GM18867 (cell line): Measurements from ENCODE around the gene MS4A1.
"Not testable (repeated sequence)": the region's sequence is repeated elsewhere in the genome, so short reads cannot be mapped to it uniquely, and the experiment has no call there.

Experiments used
- ATAC-seq: cut with Tn5 transposase; IDR thresholded peaks from one replicate; pipeline ENCODE4 v1.9.1; 2021; ENCODE audit warnings: mild to moderate bottlenecking, moderate library complexity; ENCODE audit not compliant: unreplicated experiment

The MS4A1 gene

DNA sequence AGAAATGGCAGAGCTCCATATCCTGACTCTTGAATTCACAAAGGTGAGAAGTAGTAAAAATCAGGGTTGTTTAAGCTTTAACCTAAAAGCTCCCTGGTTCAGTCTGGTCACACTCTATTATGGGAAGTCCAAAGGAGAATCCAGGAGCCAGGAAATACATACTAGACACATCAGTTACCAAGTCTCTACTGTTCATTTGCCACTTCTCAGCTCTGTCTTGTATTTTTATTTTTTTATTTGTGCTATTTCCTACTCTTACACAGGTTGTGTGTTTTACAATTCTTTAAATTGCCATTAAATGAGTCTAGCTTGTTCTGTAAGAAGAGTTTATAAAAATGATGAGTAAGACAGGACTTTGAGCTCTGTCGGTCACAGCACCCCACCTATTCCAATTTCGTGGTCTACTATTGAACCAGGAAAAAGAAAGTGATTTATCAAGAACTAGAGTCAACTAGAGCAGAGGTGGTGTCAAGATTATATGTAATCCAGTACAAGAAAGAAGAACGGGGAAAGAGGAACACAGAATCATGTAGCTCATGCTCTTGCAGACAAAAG is 46.7 kb downstream of the MS4A1 start:
- no peak for ATAC-seq

DNA sequence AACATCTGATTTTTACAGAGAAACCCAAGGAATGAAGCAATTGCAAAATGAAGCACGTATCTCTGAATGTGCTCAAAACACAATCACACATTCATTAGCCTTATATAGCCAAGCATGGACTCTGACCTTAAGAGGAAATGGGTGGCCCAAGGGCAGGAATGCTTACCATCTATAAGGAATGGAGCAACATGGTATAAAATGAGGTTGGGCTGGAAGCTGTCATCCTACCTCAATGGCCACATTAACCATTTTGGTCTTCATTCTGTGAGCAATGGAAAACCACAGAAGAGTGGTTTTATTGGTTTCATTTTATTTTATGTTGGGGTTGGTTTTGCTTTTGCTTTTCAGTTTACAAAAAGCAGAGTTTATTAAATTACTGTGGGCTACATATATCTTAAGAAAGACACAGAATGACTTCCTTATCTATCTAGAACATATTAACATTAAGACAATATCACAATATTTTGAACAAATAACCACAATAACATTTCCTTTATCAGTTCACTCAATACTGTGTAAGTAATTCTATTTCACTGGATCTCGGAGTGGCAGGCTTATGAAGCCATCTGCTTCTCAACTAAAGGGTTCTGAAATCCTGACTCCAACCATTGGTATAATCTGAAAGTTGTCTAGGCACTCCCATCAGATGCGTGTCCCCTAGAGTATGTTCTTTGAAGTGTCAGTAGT is 48.7 kb downstream of the MS4A1 start:
- ATAC-seq = peak; percentile 52

DNA sequence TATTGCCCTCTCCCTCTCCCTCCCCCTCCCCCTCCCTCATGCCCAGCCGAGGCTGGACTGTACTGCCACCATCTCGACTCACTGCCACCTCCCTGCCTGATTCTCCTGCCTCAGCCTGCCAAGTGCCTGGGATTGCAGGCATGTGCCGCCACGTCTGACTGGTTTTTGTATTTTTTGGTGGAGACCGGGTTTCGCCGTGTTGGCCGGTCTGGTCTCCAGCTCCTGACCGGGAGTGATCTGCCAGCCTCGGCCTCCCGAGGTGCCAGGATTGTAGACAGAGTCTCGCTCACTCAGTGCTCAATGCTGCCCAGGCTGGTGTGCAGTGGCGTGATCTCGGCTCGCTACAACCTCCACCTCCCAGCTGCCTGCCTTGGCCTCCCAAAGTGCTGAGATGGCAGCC is 54.0 kb downstream of the MS4A1 start:
- ATAC-seq = not testable (repeated sequence)

DNA sequence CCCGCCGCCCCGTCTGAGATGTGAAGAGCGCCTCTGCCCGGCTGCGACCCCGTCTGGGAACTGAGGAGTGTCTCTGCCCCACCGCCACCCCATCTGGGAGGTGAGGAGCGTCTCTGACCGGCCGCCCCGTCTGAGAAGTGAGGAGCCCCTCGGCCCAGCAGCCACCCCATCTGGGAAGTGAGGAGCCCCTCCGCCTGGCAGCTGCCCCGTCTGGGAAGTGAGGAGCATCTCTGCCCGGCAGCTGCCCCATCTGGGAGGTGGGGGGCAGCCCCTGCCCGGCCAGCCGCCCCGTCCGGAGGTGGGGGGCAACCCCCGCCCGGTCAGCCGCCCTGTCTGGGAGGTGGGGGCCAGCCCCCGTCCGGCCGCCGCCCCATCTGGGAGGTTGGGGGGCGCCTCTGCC is 54.6 kb downstream of the MS4A1 start:
- not testable (repeated sequence) for ATAC-seq

DNA sequence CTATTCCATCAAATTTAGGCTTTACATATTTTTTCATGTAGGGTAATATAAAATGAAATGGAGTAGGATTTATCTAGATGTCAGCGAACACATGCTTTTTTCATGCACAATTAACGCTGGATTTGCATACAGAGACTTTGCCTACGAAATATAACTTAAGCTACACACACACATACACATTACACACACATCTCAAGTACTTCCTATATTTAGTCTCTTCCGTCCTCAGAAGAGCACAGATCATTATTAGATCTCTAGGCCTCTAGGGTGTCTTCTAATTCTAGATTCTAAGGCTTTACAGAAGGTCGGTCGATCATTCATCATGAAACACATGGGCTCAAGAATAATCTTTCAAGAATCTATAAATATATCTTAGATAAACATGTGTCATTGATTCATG is 55.7 kb downstream of the MS4A1 start:
- no peak for ATAC-seq

DNA sequence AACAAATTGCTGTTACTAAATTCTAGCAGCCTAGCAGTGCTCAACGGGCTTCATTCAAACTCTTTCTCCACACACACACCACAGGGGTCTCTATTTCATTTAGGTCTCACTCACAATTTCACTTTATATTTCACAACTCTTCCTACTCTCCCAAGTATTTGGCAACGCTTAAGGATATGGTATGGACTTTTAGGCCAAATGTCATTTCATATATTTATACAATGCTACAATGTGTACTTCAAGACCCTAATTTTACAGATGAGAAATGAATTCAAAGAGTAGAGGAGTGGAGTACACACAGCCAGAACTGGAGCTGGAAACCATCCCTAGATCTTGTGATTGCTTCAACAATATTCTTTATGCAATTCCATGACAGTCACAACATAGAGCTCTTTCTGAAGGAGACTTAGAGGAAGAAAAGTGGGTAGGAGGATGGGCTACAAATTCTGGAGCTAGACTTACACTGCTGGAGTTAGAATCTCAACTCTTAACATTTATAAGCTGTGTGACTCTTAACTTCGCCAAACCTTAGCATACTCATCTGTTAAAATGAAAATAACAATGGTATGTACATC is 57.1 kb downstream of the MS4A1 start:
- ATAC-seq = no peak

DNA sequence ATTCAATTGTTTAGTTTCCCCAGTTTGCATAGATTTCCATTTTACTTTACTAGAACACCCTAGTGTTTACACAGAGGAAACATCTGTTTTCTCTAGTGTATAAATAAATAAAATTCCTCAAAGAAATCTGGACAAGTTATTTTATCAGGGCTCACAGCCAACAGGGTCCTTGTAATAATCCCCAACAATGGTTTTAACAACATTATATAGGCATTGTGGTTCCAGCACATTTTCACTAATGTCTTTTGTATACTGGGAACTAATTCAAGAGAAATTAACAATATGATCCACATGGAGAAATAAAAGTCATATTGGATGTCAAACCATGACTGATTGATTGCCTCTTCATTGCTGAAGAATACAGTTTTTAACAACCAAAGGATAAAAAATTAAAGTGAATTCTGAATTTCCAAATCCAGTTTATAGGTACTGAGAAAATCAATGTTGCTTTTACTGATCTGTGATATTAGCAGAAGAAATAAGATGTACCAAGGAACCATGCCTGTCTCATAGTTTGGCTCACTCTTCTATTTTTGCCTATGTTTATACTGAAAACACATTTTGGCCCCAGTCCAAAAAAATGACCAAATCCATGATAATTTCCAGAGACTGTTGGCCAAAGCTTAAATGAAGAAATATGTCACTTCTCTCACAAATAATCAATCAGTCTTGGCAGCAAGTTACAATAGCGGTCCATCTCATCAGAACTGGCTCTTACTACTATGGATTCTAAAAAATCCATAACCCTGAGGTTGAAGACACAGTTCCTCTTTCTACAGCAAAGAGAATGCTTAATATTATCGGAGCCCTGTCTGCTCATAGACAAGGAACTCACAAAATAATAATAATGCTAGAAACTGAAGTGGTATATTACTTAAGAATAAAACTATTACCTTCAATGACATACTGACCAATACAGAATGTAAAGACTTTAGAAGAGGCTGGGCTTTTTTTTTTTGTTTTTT is 58.1 kb downstream of the MS4A1 start:
- no peak for ATAC-seq

DNA sequence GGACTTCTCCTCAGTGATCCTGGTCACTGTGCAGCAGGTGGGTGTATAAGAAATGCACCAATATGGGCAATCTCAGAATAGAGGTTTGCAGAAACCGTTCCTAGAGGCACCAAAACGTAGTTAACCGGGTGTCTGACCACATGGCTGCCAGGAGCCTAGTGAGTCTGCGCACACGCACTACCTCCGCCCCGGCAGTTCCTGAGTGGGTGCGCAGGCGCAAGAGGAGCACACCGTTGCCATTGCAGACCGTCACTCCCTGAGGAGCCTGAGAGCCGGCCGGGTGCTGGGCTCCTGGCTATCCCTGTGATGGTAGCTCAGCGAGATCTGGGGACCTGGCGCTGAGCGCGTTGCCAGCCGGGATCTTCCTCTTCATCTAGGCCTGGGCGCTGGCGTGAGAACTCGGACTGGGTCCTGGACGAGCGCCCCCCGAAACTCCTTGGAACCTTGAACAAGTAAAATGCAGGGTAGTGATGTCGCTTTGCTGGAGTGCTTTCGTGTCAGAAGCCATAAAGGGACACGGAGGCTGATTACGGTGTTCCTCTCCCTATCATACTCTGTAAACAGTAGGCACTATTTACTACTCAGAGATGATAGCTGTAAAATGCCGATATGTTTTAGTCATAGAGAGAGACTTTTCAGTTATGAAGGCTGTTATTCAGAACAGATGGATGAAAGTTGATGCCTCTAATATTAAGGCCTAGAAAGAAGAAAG is 59.7 kb downstream of the MS4A1 start, which contains the start of gene MS4A13:
TSS of gene MS4A13 (plus strand) at position 249 of the 712 bp plus-strand sequence. CDS start 2,692 bp downstream, outside the sequence.
- ATAC-seq = no peak
